HepG2 (cell line): ENCODE measurements around the gene SEC14L1.

ENCODE experiments used
- CEBPB ChIP-seq: IDR thresholded peaks from 2 replicates; pipeline ENCODE4 v1.6.1; 2011; ENCODE audit warnings: low read depth, low read length, improper control_type of control experiment, borderline replicate concordance
- CSRNP2 ChIP-seq: sonication (generic); formaldehyde crosslinking; conservative IDR thresholded peaks from 2 replicates; pipeline ENCODE4 v1.8.0; 2022; ENCODE audit warnings: low read depth, missing genetic modification reagents
- CTCF ChIP-seq: sonication (generic); formaldehyde crosslinking; IDR thresholded peaks from 2 replicates; pipeline ENCODE4 v1.5.0; 2020; ENCODE audit warnings: mild to moderate bottlenecking, missing genetic modification reagents, moderate library complexity
- FOXA3 ChIP-seq: IDR thresholded peaks from 2 replicates; pipeline ENCODE4 v1.6.1; 2016; ENCODE audit warnings: missing genetic modification reagents, missing compliant biosample characterization
- GTF2F1 ChIP-seq: fragments of 150-350 bp; IDR thresholded peaks from 2 replicates; pipeline ENCODE4 v1.6.1; 2014; ENCODE audit warnings: low read length
- NKX3-1 ChIP-seq: sonication (generic); formaldehyde crosslinking; IDR thresholded peaks from 2 replicates; pipeline ENCODE4 v1.5.0; 2020; ENCODE audit warnings: missing genetic modification reagents
- RNF2 ChIP-seq: fragments of 450-650 bp; conservative IDR thresholded peaks from 2 replicates; pipeline ENCODE4 v1.6.1; 2016; ENCODE audit warnings: low read depth
- SETDB1 ChIP-seq: sonication (generic); formaldehyde crosslinking; IDR thresholded peaks from 2 replicates; pipeline ENCODE4 v1.5.1; 2020; ENCODE audit warnings: missing genetic modification reagents, mild to moderate bottlenecking, borderline replicate concordance
- ZFY ChIP-seq: sonication (generic); formaldehyde crosslinking; IDR thresholded peaks from 2 replicates; pipeline ENCODE4 v1.4.0; 2020; ENCODE audit warnings: missing genetic modification reagents
- ZMAT3 ChIP-seq: sonication (generic); formaldehyde crosslinking; conservative IDR thresholded peaks from 2 replicates; pipeline ENCODE4 v1.7.0; 2021; ENCODE audit warnings: missing genetic modification reagents
- ZNF20 ChIP-seq: sonication (generic); formaldehyde crosslinking; IDR thresholded peaks from 2 replicates; pipeline ENCODE4 v1.4.0; 2020; ENCODE audit warnings: mild to moderate bottlenecking, moderate library complexity, missing genetic modification reagents
- ZNF230 ChIP-seq: sonication (generic); formaldehyde crosslinking; IDR thresholded peaks from 2 replicates; pipeline ENCODE4 v1.4.0; 2020; ENCODE audit warnings: mild to moderate bottlenecking, missing genetic modification reagents
- ZNF430 ChIP-seq: sonication (generic); formaldehyde crosslinking; IDR thresholded peaks from 2 replicates; pipeline ENCODE4 v1.9.0; 2021; ENCODE audit warnings: mild to moderate bottlenecking, missing genetic modification reagents
- ZNF660 ChIP-seq: sonication (generic); formaldehyde crosslinking; IDR thresholded peaks from 2 replicates; pipeline ENCODE4 v1.5.1; 2020; ENCODE audit warnings: mild to moderate bottlenecking, low read depth, missing genetic modification reagents, borderline replicate concordance

- TF ChIP-seq ZMAT3 (CRISPR knock-in tag) (no peak), FOXA3 (CRISPR knock-in tag) (no peak), RNF2 (no peak), SETDB1 (CRISPR knock-in tag) (no peak), ZNF230 (no peak), CSRNP2 (CRISPR knock-in tag) (no peak), ZNF660 (no peak), ZNF430 (CRISPR knock-in tag) (no peak), CTCF (CRISPR knock-in tag) (no peak), NKX3-1 (no peak), CEBPB (no peak), ZFY (CRISPR knock-in tag) (no peak), ZNF20 (CRISPR knock-in tag) (no peak), GTF2F1 (no peak)
Observed at GRCh38 chr17:77178050-77178449, 37.3 kb downstream of the SEC14L1 start.
